COR-L47 (cell line): ENCODE data around the gene CSKMT.
"Not testable (repeated sequence)": the region's sequence is repeated elsewhere in the genome, so short reads cannot be mapped to it uniquely, and the experiment has no call there.

Source experiments
- DNase-seq: peaks from one replicate; lab custom pipeline; 2025; lab: John Stamatoyannopoulos, UW

Gene CSKMT

DNA sequence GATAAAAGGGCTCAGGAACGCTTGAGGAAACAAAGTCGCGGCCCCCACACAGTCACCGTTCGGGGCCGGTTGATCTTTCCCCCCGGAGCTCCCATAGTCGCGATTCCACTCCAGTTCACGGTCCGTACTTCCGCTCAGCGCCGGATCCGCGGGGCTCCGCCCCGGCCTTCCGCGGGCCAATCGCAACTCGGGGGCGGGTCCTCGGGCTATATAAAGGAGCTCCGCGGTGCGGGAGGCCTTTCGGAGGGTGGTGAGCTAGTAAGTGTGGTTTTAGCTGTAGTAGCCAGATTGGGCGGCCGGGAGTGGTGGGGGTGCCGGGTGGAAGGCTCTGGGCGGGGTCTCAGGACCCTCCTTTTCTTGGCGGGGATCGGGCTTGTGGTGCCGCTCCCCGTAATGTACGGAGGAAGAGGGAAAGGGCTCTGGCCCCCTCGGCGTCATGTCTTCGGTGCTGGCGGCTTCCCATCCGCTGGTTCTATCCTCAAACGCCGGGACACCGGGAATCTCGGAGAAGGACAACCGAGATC is at the start of gene CSKMT, which contains the start of gene C11orf98:
TSS of gene CSKMT (plus strand) at position 238 of the 524 bp plus-strand sequence. CDS start 568 bp downstream, outside the sequence.
TSS of gene C11orf98 (minus strand) at position 136 of the 524 bp plus-strand sequence. CDS start at position 95, 41 bp downstream.
- DNase-seq, result peak; percentile 91

- no peak for DNase-seq
Measured at GRCh38 chr11:62615521-62615920, 49.6 kb upstream of the CSKMT start.

DNA sequence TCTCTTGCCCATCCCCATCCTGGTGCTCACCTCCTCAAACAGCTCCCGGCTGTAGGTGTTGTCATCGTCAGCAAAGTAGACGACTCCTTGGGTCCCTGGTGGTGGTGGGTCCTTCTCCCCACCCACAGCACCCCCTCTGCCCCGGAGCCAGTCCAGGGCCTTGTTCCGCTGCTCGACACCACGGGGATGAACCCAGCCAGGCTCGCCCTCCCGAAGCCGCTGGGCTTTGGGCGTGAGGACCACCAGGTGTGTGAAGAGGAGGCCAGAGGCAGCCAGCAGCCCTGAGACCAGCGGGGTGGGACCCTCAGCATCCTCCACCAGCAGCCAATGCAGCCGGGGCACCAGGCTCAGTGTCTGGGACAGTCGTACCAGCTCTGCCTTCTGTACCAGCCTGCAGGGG is 48.2 kb upstream of the CSKMT start:
- DNase-seq, result not testable (repeated sequence)

DNA sequence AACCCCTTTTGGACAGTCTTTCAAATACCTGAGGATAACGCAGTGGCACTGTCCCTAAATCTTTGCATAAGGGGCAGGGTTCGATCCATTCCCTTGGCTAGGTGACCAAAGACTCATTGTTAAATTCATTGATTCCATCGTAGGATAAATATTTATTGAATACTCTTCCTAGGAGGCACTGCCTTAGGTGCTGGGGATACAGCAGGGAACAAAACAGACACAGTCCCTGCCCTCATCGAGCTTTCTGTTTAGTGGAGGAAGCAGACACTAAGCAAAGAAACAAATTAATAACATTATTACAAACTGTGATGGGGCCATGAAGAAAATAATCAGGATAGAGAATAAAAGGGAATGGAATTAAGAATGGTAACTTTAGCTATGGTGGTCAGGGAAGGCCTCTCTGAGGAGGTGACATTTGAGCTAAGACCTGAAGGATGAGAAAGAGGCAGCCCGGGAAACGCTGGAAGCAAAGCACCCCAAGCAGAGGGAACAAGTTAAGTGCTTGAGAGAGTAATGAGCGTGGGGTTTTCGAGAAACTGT is 44.0 kb upstream of the CSKMT start:
- no peak for DNase-seq

- peak; percentile 99 for DNase-seq
Measured at GRCh38 chr11:62621567-62622470, 43.3 kb upstream of the CSKMT start, which contains the start of gene B3GAT3. B3GAT3 (minus strand) TSS chr11:62621986; CDS start chr11:62621947, 39 bp downstream.

DNA sequence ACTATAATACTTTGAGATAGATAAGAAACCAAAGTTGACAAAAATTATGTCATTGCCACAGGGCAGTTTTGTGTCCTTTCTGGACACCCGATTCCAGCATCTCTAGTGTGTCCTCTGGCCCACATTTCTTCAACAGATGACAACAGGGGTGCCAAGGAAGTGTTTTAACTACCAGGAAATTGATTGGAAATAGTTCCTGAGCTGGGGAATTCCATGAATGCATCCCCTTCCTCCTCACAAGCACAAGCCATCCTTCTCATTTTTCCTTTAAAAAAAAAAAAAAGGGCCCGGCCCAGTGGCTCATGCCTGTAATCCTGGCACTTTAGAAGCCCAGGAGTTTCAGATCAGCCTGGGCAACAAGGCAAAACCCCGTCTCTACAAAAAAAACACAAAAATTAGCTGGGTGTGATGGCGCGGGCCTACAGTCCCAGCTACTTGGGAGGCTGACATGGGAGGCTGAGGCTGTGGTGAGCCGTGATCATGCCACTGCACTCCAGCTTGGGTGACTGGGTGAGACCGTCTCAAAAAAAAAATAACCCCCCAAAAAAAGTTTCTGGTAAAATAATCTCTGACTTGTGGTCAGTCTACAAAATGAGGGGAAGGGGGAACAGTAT is 42.5 kb upstream of the CSKMT start:
- no peak for DNase-seq

GRCh38 chr11:62627713-62628112 is 37.4 kb upstream of the CSKMT start:
- no peak for DNase-seq

DNA sequence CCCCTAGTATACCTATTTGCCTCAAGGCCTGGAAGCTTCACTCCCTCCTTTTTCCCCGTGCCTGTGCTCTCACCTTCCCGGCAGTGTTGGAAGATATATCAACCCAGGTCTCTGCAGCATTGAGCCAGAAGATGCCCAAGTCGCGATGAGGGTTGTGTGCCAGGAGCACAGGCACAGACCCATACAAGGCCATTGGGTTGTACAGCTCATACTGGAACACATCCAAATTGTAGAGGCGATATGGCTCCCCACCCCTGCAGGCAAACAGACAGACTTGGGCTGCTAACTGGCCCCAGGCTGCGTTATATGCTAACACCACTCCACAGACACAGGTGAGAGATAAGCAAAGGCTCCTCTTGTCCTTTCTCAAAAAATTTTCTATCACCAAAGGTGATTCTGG is 32.6 kb upstream of the CSKMT start:
- no peak for DNase-seq

DNA sequence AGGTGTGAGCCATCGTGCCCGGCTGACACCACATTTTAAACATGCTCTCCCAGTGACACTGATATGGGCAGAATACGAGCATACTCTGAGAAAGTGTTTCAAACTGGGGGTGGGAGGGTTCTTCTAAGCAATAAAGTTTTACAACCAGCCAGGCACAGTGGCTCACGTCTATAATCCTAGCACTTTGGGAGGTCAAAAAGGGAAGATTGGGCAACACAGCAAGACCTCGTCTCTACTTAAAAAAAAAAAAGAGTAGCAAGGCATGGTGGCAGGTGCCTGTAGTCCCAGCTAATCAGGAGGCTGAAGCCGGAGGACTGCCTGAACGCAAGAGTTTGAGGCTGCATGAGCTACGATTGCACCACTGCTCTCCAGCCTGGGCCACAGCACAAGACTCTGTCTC is 20.9 kb upstream of the CSKMT start:
- DNase-seq, result no peak

DNA sequence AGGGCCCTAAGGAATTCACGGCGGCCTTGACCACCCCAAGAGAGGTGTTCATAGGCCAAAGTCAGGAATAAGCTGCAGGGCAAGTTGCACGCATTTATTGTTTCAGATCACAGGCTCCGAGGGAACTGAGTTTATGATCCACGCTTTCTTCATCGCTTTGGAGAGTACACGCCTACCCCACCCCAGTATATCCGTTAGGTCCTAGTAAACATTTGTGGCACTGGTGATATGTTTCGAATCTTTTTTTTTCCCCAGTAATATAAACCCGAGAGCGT is 19.5 kb upstream of the CSKMT start:
- DNase-seq, result no peak

- peak; percentile 100 for DNase-seq
Measured at GRCh38 chr11:62645946-62646824, 18.9 kb upstream of the CSKMT start, which contains the start of gene GANAB. GANAB (minus strand) TSS chr11:62646613; CDS start chr11:62646599, 14 bp downstream.

- DNase-seq, result no peak
Measured at GRCh38 chr11:62646825-62647608, 18.1 kb upstream of the CSKMT start.

DNA sequence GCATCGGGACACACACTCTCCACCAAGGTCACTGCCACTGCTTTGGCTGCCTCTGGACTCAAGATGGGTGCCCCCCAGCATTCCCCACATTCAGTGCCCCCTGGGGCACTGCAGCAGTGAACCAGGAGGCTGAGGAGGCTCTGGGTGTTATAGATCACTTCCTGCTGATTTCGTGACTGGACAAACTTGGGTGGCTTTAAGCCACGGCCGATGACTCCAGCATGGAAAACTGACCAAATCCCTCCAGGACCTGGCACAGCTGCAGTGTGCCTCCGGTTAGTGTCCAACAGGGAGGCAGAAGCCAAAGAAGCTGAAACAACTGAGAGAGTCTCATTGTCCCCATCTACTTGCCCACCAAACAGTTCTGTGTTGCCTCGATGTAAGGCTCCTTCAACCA is 17.5 kb upstream of the CSKMT start:
- DNase-seq, result no peak

DNA sequence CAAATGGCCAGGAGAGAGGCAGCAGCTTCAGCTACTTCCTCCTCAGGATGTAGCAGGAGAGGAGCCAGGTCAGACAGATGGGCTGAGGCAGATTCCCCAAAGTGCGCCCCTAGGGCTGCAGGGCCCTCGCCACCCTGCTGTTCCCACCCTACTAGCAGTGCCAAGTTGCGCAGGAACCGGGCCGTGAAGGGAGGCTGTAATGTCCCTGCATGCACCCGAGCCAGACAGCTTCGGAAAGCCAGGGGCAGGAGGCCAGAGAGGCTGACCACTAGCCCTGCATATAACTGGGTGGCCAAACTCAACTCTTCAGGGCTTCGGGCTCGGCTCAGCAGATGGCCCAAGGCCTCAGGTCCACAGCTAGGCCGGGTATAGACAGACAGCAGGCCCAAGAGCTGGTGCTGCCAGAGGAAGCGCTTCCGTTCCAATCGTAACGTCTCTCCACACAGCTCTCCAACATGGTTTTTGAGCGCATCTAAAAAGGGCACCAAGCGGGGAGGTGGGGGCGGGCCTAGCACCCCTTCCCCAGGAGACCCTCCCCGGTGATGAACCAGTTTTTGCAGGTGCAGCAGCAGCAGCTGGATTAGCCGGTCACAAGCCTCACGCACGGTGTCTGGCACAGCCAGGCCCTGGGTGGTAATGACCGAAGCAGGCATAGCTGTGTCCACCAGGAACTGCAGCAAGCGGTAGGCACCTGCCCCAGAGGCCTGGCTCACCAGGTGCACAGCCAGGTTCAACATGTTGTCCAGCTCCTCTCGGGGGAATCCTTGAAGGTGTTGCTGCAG is 16.7 kb upstream of the CSKMT start:
- no peak for DNase-seq

- no peak for DNase-seq
Measured at GRCh38 chr11:62648967-62649364, 16.1 kb upstream of the CSKMT start.

DNA sequence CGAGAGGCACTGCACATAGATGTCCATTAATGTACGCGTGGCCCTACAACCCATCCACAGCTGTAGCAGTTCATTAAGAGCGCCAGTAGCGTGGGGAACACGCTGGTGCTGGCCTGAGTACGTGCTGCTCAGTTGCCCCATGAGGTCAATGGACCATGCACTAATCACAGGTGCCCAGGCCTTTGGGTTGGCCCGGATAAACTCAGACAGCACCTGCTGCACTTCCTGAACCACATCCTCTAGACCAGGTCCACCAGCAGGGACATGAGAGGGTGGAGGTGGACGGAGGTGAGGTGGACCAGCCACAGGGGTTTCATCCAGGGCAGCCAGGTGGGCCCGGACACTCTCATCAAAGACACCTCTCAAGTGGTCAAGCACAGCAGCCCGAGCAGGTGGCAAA is 15.6 kb upstream of the CSKMT start:
- DNase-seq, result no peak

- not testable (repeated sequence) for DNase-seq
Measured at GRCh38 chr11:62650283-62650682, 14.8 kb upstream of the CSKMT start.

- no peak for DNase-seq
Measured at GRCh38 chr11:62652161-62653006, 12.7 kb upstream of the CSKMT start.

GRCh38 chr11:62654297-62654696 is 10.8 kb upstream of the CSKMT start:
- no peak for DNase-seq
